SKM-1 (cell line): ENCODE measurements around the gene FAS.

Source experiments
- DNase-seq: peaks from one replicate; lab custom pipeline; 2025; ENCODE audit not compliant: unreplicated experiment; lab: John Stamatoyannopoulos, UW

Gene FAS

GRCh38 chr10:89032141-89032891 lies 41.7 kb downstream of the FAS start:
- no peak for DNase-seq

GRCh38 chr10:89035461-89035860 lies 44.9 kb downstream of the FAS start:
- DNase-seq: no peak

- peak; percentile 8 for DNase-seq
Observed at GRCh38 chr10:89037096-89037495, 46.5 kb downstream of the FAS start.

GRCh38 chr10:89042562-89042961 lies 52.0 kb downstream of the FAS start:
- DNase-seq: no peak

- no peak for DNase-seq
Observed at GRCh38 chr10:89043052-89043451, 52.5 kb downstream of the FAS start.

- no peak for DNase-seq
Observed at GRCh38 chr10:89047397-89047796, 56.8 kb downstream of the FAS start.

- no peak for DNase-seq
Observed at GRCh38 chr10:89051593-89051992, 61.0 kb downstream of the FAS start.

GRCh38 chr10:89053555-89053954 lies 63.0 kb downstream of the FAS start:
- DNase-seq: no peak

- no peak for DNase-seq
Observed at GRCh38 chr10:89055159-89055558, 64.6 kb downstream of the FAS start.

- no peak for DNase-seq
Observed at GRCh38 chr10:89062861-89063260, 72.3 kb downstream of the FAS start.

GRCh38 chr10:89063465-89063864 lies 72.9 kb downstream of the FAS start:
- no peak for DNase-seq

- DNase-seq: no peak
Observed at GRCh38 chr10:89064748-89065147, 74.2 kb downstream of the FAS start.
